ENCODE results near the gene HDAC5.
"Not testable (repeated sequence)": the region's sequence is repeated elsewhere in the genome, so short reads cannot be mapped to it uniquely, and the experiment has no call there.

The HDAC5 gene

GRCh38 chr17:44132275-44132821, 8.9 kb upstream of the HDAC5 start:
- H3K4me1 ChIP-seq (ENCODE audit: control insufficient read depth in 2 of 2, insufficient read depth in 2 of 2, low read length in 2 of 2), result no peaks in the 10 kb centered on the region
- no peaks in the 10 kb centered on the region for H3K36me3 ChIP-seq (ENCODE audit: control insufficient read depth in 2 of 2, insufficient read depth in 2 of 2, low read length in 2 of 2)
- no peaks in the 10 kb centered on the region for H3K27me3 ChIP-seq (ENCODE audit: control insufficient read depth in 2 of 2, insufficient read depth in 2 of 2, low read length in 2 of 2)
- no peak overlapping the region for H3K27ac ChIP-seq (ENCODE audit: low read depth in 2 of 2, low read length in 2 of 2)
- no peak overlapping the region for H3K4me3 ChIP-seq (ENCODE audit: low read length in 2 of 2)
- H3K9ac ChIP-seq (ENCODE audit: low read depth in 1 of 2, low read length in 2 of 2), result no peak overlapping the region
- no peaks in the 10 kb centered on the region for H3K9me3 ChIP-seq (ENCODE audit: control insufficient read depth in 2 of 2, low read length in 2 of 2)

DNA sequence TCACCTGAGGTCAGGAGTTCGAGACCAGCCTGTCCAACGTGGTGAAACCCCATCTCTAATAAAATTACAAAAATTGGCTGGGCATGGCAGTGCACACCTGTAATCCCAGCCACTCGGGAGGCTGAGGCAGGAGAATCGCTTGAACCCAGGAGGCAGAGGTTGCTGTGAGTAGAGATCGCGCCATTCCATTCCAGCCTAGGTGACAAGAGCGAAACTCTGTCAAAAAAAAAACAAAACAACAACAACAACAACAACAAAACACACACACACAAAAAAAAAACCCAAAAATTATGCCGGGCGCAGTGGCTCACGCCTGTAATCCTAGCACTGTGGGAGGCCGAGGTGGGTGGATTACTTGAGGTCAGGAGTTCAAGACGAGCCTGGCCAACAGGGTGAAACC, 7.9 kb upstream of the HDAC5 start:
- not testable (repeated sequence) for H3K27me3 ChIP-seq (ENCODE audit: control insufficient read depth in 2 of 2, insufficient read depth in 2 of 2, low read length in 2 of 2); H3K4me1 ChIP-seq (ENCODE audit: control insufficient read depth in 2 of 2, insufficient read depth in 2 of 2, low read length in 2 of 2); H3K9ac ChIP-seq (ENCODE audit: low read depth in 1 of 2, low read length in 2 of 2); H3K36me3 ChIP-seq (ENCODE audit: control insufficient read depth in 2 of 2, insufficient read depth in 2 of 2, low read length in 2 of 2); H3K9me3 ChIP-seq (ENCODE audit: control insufficient read depth in 2 of 2, low read length in 2 of 2); H3K4me3 ChIP-seq (ENCODE audit: low read length in 2 of 2); H3K27ac ChIP-seq (ENCODE audit: low read depth in 2 of 2, low read length in 2 of 2)

DNA sequence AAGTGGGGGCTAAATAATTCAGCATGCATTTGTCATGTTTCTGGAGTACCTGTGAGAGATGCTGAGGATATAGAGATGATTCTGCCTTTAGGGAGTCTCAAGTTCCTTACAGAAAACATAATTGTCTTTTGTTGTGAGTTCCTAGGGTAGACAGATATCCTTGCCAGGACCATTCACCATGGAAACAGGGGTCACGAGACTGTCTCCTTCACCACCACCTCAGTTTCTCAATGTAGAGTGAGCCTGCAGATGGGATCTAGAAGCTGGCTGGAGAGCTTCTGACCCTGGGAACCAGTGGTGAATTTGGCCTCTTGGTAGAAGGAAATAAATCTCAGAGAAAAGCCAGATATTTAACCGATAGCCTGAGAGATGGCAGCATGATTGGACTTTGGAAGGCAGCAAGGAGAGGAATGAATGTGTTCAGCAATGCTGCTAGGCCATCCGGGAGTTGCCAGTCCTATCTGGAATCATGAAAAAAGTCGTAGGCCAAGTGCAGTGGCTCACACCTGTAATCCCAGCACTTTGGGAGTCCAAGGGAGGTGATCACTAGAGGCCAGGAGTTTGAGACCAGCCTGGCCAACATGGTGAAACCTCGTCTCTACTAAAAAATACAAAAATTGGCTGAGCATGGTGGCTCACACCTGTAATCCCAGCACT, 7.4 kb upstream of the HDAC5 start:
- Histone ChIP-seq H3K27me3 (ENCODE audit: control insufficient read depth in 2 of 2, insufficient read depth in 2 of 2, low read length in 2 of 2) (no peaks in the 10 kb centered on the region), H3K36me3 (ENCODE audit: control insufficient read depth in 2 of 2, insufficient read depth in 2 of 2, low read length in 2 of 2) (no peaks in the 10 kb centered on the region), H3K9ac (ENCODE audit: low read depth in 1 of 2, low read length in 2 of 2) (no peak overlapping the region), H3K4me1 (ENCODE audit: control insufficient read depth in 2 of 2, insufficient read depth in 2 of 2, low read length in 2 of 2) (no peaks in the 10 kb centered on the region), H3K27ac (ENCODE audit: low read depth in 2 of 2, low read length in 2 of 2) (no peak overlapping the region), H3K9me3 (ENCODE audit: control insufficient read depth in 2 of 2, low read length in 2 of 2) (no peaks in the 10 kb centered on the region), H3K4me3 (ENCODE audit: low read length in 2 of 2) (no peak overlapping the region)

GRCh38 chr17:44128383-44128782, 4.9 kb upstream of the HDAC5 start:
- H3K27me3 ChIP-seq (ENCODE audit: control insufficient read depth in 2 of 2, insufficient read depth in 2 of 2, low read length in 2 of 2), result no peaks in the 10 kb centered on the region
- H3K9me3 ChIP-seq (ENCODE audit: control insufficient read depth in 2 of 2, low read length in 2 of 2), result no peaks in the 10 kb centered on the region
- no peaks in the 10 kb centered on the region for H3K36me3 ChIP-seq (ENCODE audit: control insufficient read depth in 2 of 2, insufficient read depth in 2 of 2, low read length in 2 of 2)
- H3K9ac ChIP-seq (ENCODE audit: low read depth in 1 of 2, low read length in 2 of 2), result no peak overlapping the region
- no peak overlapping the region for H3K4me3 ChIP-seq (ENCODE audit: low read length in 2 of 2)
- H3K27ac ChIP-seq (ENCODE audit: low read depth in 2 of 2, low read length in 2 of 2), result no peak overlapping the region
- peaks cover 4 to 7% of the 10 kb centered on the region in 2 donors for H3K4me1 ChIP-seq (ENCODE audit: control insufficient read depth in 2 of 2, insufficient read depth in 2 of 2, low read length in 2 of 2)

DNA sequence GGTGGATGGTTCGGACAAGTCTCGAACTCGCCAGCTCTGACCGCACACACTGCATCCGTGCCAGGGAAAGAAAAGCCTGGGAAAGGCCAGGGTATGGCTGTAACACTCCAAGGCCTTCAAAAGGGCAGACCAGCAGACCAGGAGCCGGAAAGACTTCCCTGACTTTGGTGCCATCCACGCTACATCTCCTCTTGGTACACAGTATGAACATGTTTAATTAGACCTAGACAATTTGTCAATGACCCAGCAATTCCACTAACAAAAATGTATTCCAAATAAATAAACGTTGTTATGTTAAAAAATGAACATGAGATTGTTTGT, 637 bp upstream of the HDAC5 start:
- Histone ChIP-seq H3K9ac (ENCODE audit: low read depth in 1 of 2, low read length in 2 of 2) (peak overlapping the region; percentile 77 to 82), H3K36me3 (ENCODE audit: control insufficient read depth in 2 of 2, insufficient read depth in 2 of 2, low read length in 2 of 2) (no peaks in the 10 kb centered on the region), H3K4me3 (ENCODE audit: low read length in 2 of 2) (peak overlapping the region; percentile 83 to 84), H3K27ac (ENCODE audit: low read depth in 2 of 2, low read length in 2 of 2) (peak overlapping the region; percentile 85 to 87), H3K9me3 (ENCODE audit: control insufficient read depth in 2 of 2, low read length in 2 of 2) (no peaks in the 10 kb centered on the region), H3K4me1 (ENCODE audit: control insufficient read depth in 2 of 2, insufficient read depth in 2 of 2, low read length in 2 of 2) (peaks cover 16 to 22% of the 10 kb centered on the region in 2 donors), H3K27me3 (ENCODE audit: control insufficient read depth in 2 of 2, insufficient read depth in 2 of 2, low read length in 2 of 2) (no peaks in the 10 kb centered on the region)

- Histone ChIP-seq H3K4me1 (ENCODE audit: control insufficient read depth in 2 of 2, insufficient read depth in 2 of 2, low read length in 2 of 2) (peaks cover 16 to 22% of the 10 kb centered on the region in 2 donors), H3K36me3 (ENCODE audit: control insufficient read depth in 2 of 2, insufficient read depth in 2 of 2, low read length in 2 of 2) (no peaks in the 10 kb centered on the region)
These were observed 555 bp downstream of the HDAC5 start for GRCh38 chr17:44122816-44123355.

DNA sequence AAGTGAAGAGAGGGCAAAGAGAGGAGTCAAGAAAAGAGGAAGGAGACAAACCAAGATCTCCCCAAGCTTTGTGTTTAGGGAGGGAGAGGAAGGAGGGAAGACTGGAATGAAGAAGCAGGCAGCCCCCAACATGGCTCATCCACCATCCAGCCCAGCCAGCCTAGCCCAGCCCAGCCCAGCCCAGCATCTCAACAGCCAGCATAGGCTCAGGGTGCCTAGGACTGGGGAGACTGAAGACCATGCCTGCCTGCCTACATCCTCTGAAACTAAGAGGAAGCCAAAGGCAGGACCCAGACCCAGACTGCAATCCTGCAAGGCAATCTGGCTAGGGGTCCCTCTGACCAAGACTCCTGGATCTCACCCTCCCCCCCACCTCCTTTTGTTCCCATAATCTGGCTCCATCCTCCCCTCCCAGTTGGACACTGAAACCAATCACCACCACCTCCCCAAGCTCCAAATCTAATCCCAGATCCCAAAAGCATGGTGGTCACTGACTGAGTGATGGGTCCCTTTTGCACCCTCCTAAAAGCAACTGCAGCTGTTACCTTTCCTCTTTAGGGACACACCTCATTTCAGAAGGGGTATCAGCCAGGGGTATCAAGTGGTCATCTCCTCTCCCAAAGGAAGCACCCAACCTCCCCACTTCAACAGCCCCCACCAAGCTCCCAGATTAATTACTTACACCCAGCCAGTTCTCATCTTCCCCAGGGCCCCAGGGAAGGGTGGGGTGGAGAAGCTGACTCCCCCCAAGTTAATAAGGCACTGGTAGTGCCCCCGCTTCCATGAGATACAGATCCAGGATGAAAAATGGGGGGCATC, 1.2 kb downstream of the HDAC5 start:
- no peaks in the 10 kb centered on the region for H3K27me3 ChIP-seq (ENCODE audit: control insufficient read depth in 2 of 2, insufficient read depth in 2 of 2, low read length in 2 of 2)
- H3K4me3 ChIP-seq (ENCODE audit: low read length in 2 of 2), result peak overlapping the region; percentile 84 to 86
- H3K9ac ChIP-seq (ENCODE audit: low read depth in 1 of 2, low read length in 2 of 2), result peak overlapping the region; percentile 79 to 81
- H3K36me3 ChIP-seq (ENCODE audit: control insufficient read depth in 2 of 2, insufficient read depth in 2 of 2, low read length in 2 of 2), result no peaks in the 10 kb centered on the region
- H3K27ac ChIP-seq (ENCODE audit: low read depth in 2 of 2, low read length in 2 of 2), result peak overlapping the region in 1 of 2 donors; percentile 67
- H3K9me3 ChIP-seq (ENCODE audit: control insufficient read depth in 2 of 2, low read length in 2 of 2), result no peaks in the 10 kb centered on the region
- peaks cover 16 to 22% of the 10 kb centered on the region in 2 donors for H3K4me1 ChIP-seq (ENCODE audit: control insufficient read depth in 2 of 2, insufficient read depth in 2 of 2, low read length in 2 of 2)

More at GRCh38 chr17:44122816-44123355, 555 bp downstream of the HDAC5 start:
- H3K27me3 ChIP-seq (ENCODE audit: control insufficient read depth in 2 of 2, insufficient read depth in 2 of 2, low read length in 2 of 2), result no peaks in the 10 kb centered on the region
- H3K9ac ChIP-seq (ENCODE audit: low read depth in 1 of 2, low read length in 2 of 2), result peak overlapping the region; percentile 79 to 81
- H3K27ac ChIP-seq (ENCODE audit: low read depth in 2 of 2, low read length in 2 of 2), result peak overlapping the region; percentile 62 to 67
- no peaks in the 10 kb centered on the region for H3K9me3 ChIP-seq (ENCODE audit: control insufficient read depth in 2 of 2, low read length in 2 of 2)
- H3K4me3 ChIP-seq (ENCODE audit: low read length in 2 of 2), result peak overlapping the region; percentile 84 to 86

- Histone ChIP-seq H3K27me3 (ENCODE audit: control insufficient read depth in 2 of 2, insufficient read depth in 2 of 2, low read length in 2 of 2) (no peaks in the 10 kb centered on the region), H3K9me3 (ENCODE audit: control insufficient read depth in 2 of 2, low read length in 2 of 2) (no peaks in the 10 kb centered on the region), H3K4me1 (ENCODE audit: control insufficient read depth in 2 of 2, insufficient read depth in 2 of 2, low read length in 2 of 2) (peaks cover 16 to 22% of the 10 kb centered on the region in 2 donors), H3K4me3 (ENCODE audit: low read length in 2 of 2) (no peak overlapping the region), H3K36me3 (ENCODE audit: control insufficient read depth in 2 of 2, insufficient read depth in 2 of 2, low read length in 2 of 2) (peaks cover 0 to 6% of the 10 kb centered on the region in 2 donors), H3K9ac (ENCODE audit: low read depth in 1 of 2, low read length in 2 of 2) (no peak overlapping the region), H3K27ac (ENCODE audit: low read depth in 2 of 2, low read length in 2 of 2) (no peak overlapping the region)
These were observed 2.4 kb downstream of the HDAC5 start for GRCh38 chr17:44120851-44121605.

DNA sequence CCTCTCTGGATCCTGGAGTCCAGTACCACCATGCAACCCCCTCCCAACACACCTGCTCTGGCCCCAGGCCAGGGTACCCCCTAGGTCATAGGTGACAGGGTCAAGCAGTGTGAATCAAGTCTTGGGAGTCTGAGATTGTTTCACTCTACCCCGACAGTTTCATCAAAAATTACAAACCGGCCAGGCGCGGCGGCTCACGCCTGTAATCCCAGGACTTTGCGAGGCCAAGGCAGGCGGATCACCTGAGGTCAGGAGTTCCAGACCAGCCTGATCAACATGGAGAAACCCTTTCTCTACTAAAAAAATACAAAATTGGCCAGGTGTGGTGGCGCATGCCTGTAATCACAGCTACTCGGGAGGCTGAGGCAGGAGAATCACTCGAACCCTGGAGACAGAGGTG, 3.2 kb downstream of the HDAC5 start:
- H3K9ac ChIP-seq (ENCODE audit: low read depth in 1 of 2, low read length in 2 of 2); H3K4me3 ChIP-seq (ENCODE audit: low read length in 2 of 2); H3K27me3 ChIP-seq (ENCODE audit: control insufficient read depth in 2 of 2, insufficient read depth in 2 of 2, low read length in 2 of 2); H3K27ac ChIP-seq (ENCODE audit: low read depth in 2 of 2, low read length in 2 of 2); H3K9me3 ChIP-seq (ENCODE audit: control insufficient read depth in 2 of 2, low read length in 2 of 2): not testable (repeated sequence)
- peaks cover 0 to 10% of the 10 kb centered on the region in 2 donors for H3K36me3 ChIP-seq (ENCODE audit: control insufficient read depth in 2 of 2, insufficient read depth in 2 of 2, low read length in 2 of 2)
- peaks cover 16 to 22% of the 10 kb centered on the region in 2 donors for H3K4me1 ChIP-seq (ENCODE audit: control insufficient read depth in 2 of 2, insufficient read depth in 2 of 2, low read length in 2 of 2)
